Measurements from ENCODE around the gene MAPT. TPM values are rescaled to one million over a fixed set of nuclear protein-coding genes. Genes with fewer than 3 reads are reported as not detected.

MAPT gene
- total RNA-seq, 4 donors from 2014 or later, result 1.7 to 2.3 (median 1.8) TPM

DNA sequence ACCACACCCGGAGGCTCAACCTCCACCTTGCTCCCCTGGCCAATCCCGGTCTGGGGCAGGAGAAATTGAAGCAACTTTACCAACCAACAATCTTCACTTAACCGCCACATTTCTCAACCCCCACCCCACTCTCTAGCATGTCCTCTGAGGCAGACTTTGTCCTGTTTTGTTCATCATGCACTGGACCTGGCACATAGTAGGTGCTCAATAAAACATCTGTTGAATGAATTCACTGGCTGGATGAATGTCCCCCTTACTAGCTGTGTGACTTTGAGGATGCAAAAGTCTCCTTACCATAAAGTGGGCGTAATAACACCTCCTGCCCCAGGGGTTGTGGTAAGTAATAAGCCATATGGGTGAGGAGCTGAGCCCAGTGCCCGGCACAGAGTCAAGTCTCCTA, 43.9 kb upstream of the MAPT start:
- Histone ChIP-seq H3K4me1 (no peaks in the 10 kb centered on the region), H3K9me3 (no peaks in the 10 kb centered on the region), H3K27me3 (peaks cover 18% of the 10 kb centered on the region), H3K36me3 (no peaks in the 10 kb centered on the region), H3K27ac (no peak overlapping the region), H3K4me3 (no peak overlapping the region)
- no peak for DNase-seq
- intact Hi-C loops (cut with DNase I; ENCODE audit: low total_unique reads), result no loop called here
- 78 to 80% methylated on average over 1 to 5 of the region's 5 CpGs for WGBS, 2 donors (ENCODE audit: low coverage in 1 of 2)
- TF ChIP-seq EP300 (IDR thresholded peaks at IDR 0.05; ENCODE audit: low read depth) (no peak), POLR2AphosphoS5 (IDR thresholded peaks at IDR 0.05) (no peak), POLR2A (IDR thresholded peaks at IDR 0.05) (no peak)
- TF ChIP-seq, protein P1, sequence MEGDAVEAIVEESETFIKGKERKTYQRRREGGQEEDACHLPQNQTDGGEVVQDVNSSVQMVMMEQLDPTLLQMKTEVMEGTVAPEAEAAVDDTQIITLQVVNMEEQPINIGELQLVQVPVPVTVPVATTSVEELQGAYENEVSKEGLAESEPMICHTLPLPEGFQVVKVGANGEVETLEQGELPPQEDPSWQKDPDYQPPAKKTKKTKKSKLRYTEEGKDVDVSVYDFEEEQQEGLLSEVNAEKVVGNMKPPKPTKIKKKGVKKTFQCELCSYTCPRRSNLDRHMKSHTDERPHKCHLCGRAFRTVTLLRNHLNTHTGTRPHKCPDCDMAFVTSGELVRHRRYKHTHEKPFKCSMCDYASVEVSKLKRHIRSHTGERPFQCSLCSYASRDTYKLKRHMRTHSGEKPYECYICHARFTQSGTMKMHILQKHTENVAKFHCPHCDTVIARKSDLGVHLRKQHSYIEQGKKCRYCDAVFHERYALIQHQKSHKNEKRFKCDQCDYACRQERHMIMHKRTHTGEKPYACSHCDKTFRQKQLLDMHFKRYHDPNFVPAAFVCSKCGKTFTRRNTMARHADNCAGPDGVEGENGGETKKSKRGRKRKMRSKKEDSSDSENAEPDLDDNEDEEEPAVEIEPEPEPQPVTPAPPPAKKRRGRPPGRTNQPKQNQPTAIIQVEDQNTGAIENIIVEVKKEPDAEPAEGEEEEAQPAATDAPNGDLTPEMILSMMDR (IDR thresholded peaks at IDR 0.05), result no peak
- in situ Hi-C loops (cut with MboI; ENCODE audit: low pct_ligation_motif_present in 1 of 4, low pct_unique_long_range_greater_than_20kb in 1 of 4, low sequenced_read_pairs in 3 of 4), result no loop called here

DNA sequence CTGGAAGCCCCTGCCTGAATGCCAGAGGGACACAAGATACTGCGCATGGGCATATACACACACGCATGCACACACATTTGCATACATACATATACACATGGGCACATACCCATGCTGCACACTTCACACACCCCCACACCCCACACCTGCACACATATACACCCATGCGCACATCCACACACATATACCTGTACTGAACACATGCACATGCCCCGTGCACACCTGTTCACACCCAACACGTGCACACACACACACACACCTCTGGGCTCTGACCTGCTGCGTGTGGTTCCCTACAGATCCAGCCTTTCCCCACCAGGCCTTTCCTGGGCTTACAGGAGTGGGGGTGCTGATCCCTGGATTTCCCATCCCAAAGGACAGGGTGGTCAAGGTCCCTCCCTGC, 43.3 kb upstream of the MAPT start:
- in situ Hi-C loops (cut with MboI; ENCODE audit: low pct_ligation_motif_present in 1 of 4, low pct_unique_long_range_greater_than_20kb in 1 of 4, low sequenced_read_pairs in 3 of 4) (no loop called here), intact Hi-C loops (cut with DNase I; ENCODE audit: low total_unique reads) (no loop called here)
- H3K4me1 ChIP-seq, result no peaks in the 10 kb centered on the region
- WGBS, 2 donors (ENCODE audit: low coverage in 1 of 2), result 76% methylated on average over 6 of the region's 6 CpGs; no CpG with 5 or more reads in 1 of the 2 donors
- H3K9me3 ChIP-seq, result no peaks in the 10 kb centered on the region
- no peak overlapping the region for H3K27ac ChIP-seq
- TF ChIP-seq, protein P1 (IDR thresholded peaks at IDR 0.05), result no peak
- TF ChIP-seq POLR2A (IDR thresholded peaks at IDR 0.05) (no peak), EP300 (IDR thresholded peaks at IDR 0.05; ENCODE audit: low read depth) (no peak), POLR2AphosphoS5 (IDR thresholded peaks at IDR 0.05) (no peak)
- DNase-seq, result no peak
- H3K36me3 ChIP-seq, result no peaks in the 10 kb centered on the region
- no peak overlapping the region for H3K4me3 ChIP-seq
- peaks cover 18% of the 10 kb centered on the region for H3K27me3 ChIP-seq

DNA sequence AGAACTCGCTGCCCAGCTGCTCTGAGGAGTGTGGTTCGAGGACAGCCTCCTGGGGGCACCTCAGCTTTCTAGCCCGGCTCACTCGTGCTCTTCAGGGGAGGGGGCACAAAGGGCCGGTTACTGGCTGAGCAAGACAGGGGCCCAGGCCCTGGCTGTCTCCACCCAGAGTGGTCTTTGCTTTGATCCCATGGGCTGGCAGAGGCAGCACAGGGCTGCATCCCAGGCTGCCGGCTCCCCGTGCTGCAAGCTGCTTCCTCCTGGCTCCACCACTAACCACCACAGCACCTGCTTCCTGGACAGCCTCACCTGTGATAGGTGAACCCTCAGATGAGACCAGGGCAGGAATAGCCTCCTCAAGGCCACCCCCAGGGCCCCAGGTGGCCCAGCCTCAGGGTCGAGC, 42.9 kb upstream of the MAPT start:
- 38% methylated on average over 8 of the region's 8 CpGs; no CpG with 5 or more reads in 1 of the 2 donors for WGBS, 2 donors (ENCODE audit: low coverage in 1 of 2)
- intact Hi-C loops (cut with DNase I; ENCODE audit: low total_unique reads), result no loop called here
- in situ Hi-C loops (cut with MboI; ENCODE audit: low pct_ligation_motif_present in 1 of 4, low pct_unique_long_range_greater_than_20kb in 1 of 4, low sequenced_read_pairs in 3 of 4), result no loop called here
- Histone ChIP-seq H3K9me3 (no peaks in the 10 kb centered on the region), H3K36me3 (no peaks in the 10 kb centered on the region), H3K4me1 (no peaks in the 10 kb centered on the region), H3K4me3 (no peak overlapping the region), H3K27ac (no peak overlapping the region), H3K27me3 (peaks cover 18% of the 10 kb centered on the region)
- no peak for DNase-seq
- TF ChIP-seq, protein P1 (IDR thresholded peaks at IDR 0.05), result no peak
- TF ChIP-seq POLR2AphosphoS5 (IDR thresholded peaks at IDR 0.05) (no peak), EP300 (IDR thresholded peaks at IDR 0.05; ENCODE audit: low read depth) (no peak), POLR2A (IDR thresholded peaks at IDR 0.05) (no peak)

DNA sequence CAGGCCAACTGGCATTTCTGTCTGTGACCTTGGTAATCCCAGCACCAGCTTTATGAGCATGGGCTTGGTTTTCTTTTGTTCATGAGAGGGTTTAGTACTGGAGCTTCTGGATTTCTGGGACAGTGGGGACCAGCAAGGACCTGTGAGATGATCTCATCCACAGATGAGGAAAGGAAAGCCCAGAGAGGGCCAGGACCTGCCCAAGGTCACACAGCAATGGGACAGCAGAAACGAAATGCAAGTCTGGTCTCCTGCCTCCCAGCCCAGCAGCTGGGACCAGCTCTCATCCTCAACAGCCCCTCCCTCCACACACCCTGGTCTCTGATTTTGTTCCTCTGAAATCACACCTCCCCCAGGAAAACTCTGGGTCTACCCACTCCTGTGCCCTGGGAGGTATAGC, 42.5 kb upstream of the MAPT start:
- in situ Hi-C loops (cut with MboI; ENCODE audit: low pct_ligation_motif_present in 1 of 4, low pct_unique_long_range_greater_than_20kb in 1 of 4, low sequenced_read_pairs in 3 of 4), result no loop called here
- Histone ChIP-seq H3K4me1 (no peaks in the 10 kb centered on the region), H3K4me3 (no peak overlapping the region), H3K27me3 (peaks cover 18% of the 10 kb centered on the region), H3K9me3 (no peaks in the 10 kb centered on the region), H3K36me3 (no peaks in the 10 kb centered on the region), H3K27ac (no peak overlapping the region)
- TF ChIP-seq, protein P1 (IDR thresholded peaks at IDR 0.05), result no peak
- TF ChIP-seq POLR2AphosphoS5 (IDR thresholded peaks at IDR 0.05) (no peak), EP300 (IDR thresholded peaks at IDR 0.05; ENCODE audit: low read depth) (no peak), POLR2A (IDR thresholded peaks at IDR 0.05) (no peak)
- intact Hi-C loops (cut with DNase I; ENCODE audit: low total_unique reads), result no loop called here
- 64% methylated on average over 1 of the region's 1 CpG; no CpG with 5 or more reads in 1 of the 2 donors for WGBS, 2 donors (ENCODE audit: low coverage in 1 of 2)
- no peak for DNase-seq
